GM10266 (cell line): Measurements from ENCODE around the gene NDUFA6.
A peak's percentile ranks its signal among the peaks of the same experiment; 100 is the strongest.
"Not testable (repeated sequence)": the region's sequence is repeated elsewhere in the genome, so short reads cannot be mapped to it uniquely, and the experiment has no call there.

Experiments used
- DNase-seq: peaks from one replicate; pipeline ENCODE4 v3.0.0; 2012; ENCODE audit errors: extremely low spot score
- CTCF ChIP-seq: IDR thresholded peaks from 2 replicates; pipeline ENCODE4 v1.5.1; 2012; ENCODE audit warnings: mild to moderate bottlenecking, low read depth; ENCODE audit not compliant: control insufficient read depth, insufficient read depth; ENCODE audit errors: missing control alignments

NDUFA6 gene

GRCh38 chr22:42114721-42115120, 24.1 kb upstream of the NDUFA6 start:
- TF ChIP-seq CTCF = no peak
- DNase-seq = no peak

DNA sequence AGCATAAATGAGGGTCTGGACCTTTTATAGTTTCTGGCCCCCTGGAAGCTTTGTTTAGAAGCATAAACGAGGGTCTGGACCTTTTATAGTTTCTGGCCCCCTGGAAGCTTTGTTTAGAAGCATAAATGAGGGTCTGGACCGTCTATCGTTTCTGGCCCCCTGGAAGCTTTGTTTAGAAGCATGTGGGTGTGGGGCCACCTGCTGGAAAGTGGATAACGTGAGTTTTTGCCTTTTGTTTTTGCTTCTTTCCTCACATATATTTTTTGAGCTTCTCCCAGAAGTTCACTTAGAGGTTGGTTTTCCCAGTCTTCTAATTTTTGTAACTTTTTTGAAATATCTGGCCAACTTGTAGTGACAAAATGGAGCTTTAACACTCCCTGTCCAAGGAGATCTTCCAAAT, 22.2 kb upstream of the NDUFA6 start:
- DNase-seq = not testable (repeated sequence)
- TF ChIP-seq CTCF = peak; percentile 9

GRCh38 chr22:42111798-42112197, 21.2 kb upstream of the NDUFA6 start:
- no peak for TF ChIP-seq CTCF
- no peak for DNase-seq

- no peak for TF ChIP-seq CTCF
- DNase-seq = no peak
Measured at GRCh38 chr22:42108848-42109247, 18.3 kb upstream of the NDUFA6 start.

- not testable (repeated sequence) for DNase-seq
Measured at GRCh38 chr22:42104332-42104860, 13.8 kb upstream of the NDUFA6 start.

- TF ChIP-seq CTCF = no peak
- DNase-seq = no peak
Measured at GRCh38 chr22:42101199-42101598, 10.6 kb upstream of the NDUFA6 start.

- DNase-seq = no peak
- TF ChIP-seq CTCF = no peak
Measured at GRCh38 chr22:42091455-42091782, 847 bp upstream of the NDUFA6 start.

- no peak for DNase-seq
- no peak for TF ChIP-seq CTCF
Measured at GRCh38 chr22:42086051-42086450, 4.5 kb downstream of the NDUFA6 start.
